ENCODE data around the gene CYTH4. TPM values are rescaled to one million over a fixed set of nuclear protein-coding genes. Genes with fewer than 3 reads are reported as not detected.

The CYTH4 gene
- total and polyA plus RNA-seq, 2 of the 13 experiments (the other 11 are each of a cell fraction or from before 2014, with no cell fraction given), result not detected

DNA sequence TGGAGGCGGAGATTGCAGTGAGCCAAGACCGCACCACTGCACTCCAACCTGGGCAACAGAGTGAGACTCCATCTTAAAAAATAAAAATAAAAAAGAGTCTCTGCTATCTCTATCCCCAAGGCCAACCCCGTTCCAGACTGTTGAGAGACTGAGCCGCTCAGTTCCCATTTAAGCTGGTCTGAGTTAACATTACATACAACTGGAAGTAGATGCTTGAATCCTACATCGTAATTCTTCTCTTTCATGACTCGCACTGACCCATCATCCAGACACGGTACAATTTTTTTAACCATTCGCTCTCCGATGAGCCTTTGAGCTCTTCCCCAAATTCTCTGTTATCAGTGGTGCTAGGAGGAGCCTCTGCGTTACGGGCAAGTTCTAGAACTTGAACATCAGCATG, 4.9 kb upstream of the CYTH4 start:
- Histone ChIP-seq H3K27me3 (ENCODE audit: control insufficient read depth in 1 of 2, insufficient read depth in 2 of 2, low read length in 2 of 2) (peaks cover 4 to 38% of the 10 kb centered on the region in 2 experiments; a peak in 3 of 5 replicates), H3K36me3 (replicated peaks in 1 of 2; ENCODE audit: control insufficient read depth in 1 of 2, insufficient read depth in 2 of 2, low read length in 2 of 2) (no peaks in the 10 kb centered on the region), H3K4me2 (ENCODE audit: low read depth, low read length) (no peak overlapping the region), H3K4me1 (ENCODE audit: insufficient read depth, low read length) (no peaks in the 10 kb centered on the region; the same call in 1 of the 2 replicates), H3K4me3 (replicated peaks in 1 of 3; ENCODE audit: insufficient read depth in 1 of 3, low read depth in 2 of 3, low read length in 3 of 3) (no peak overlapping the region), H3K9me3 (ENCODE audit: low read length) (no peaks in the 10 kb centered on the region), H4K20me1 (ENCODE audit: insufficient read depth, low read length) (no peaks in the 10 kb centered on the region), H3K79me2 (ENCODE audit: insufficient read depth, low read length) (no peaks in the 10 kb centered on the region), H3K27ac (ENCODE audit: extremely low read length, insufficient read depth, low read length) (no peak overlapping the region), H2AFZ (ENCODE audit: low read length) (no peak overlapping the region), H3K9ac (ENCODE audit: insufficient read depth, low read depth, low read length) (no peak overlapping the region)
- no peak for ATAC-seq
- no peak for DNase-seq (ENCODE audit: low spot score)
- in situ Hi-C loops (cut with HindIII; ENCODE audit: extremely low pct_ligation_motif_present, low pct_unique_long_range_greater_than_20kb), result no loop called here
- 52% methylated on average over 11 of the region's 11 CpGs for WGBS (ENCODE audit: low lambda C conversion rate)
- no peak for FAIRE-seq
- no TSS peak for BruUV-seq (replicated peaks)
- ChIA-PET CTCF (ENCODE audit: low intra/inter-chr PET ratio, low total read pairs) (no interaction called here), POLR2A (no interaction called here)
- intact Hi-C loops (cut with micrococcal nuclease; ENCODE audit: unreplicated experiment), result no loop called here
- no peak for TF ChIP-seq ZNF703 (CRISPR knock-in tag; IDR thresholded peaks at IDR 0.05; ENCODE audit: borderline replicate concordance)
- no peak for TF ChIP-seq SYNCRIP (IDR thresholded peaks at IDR 0.05; ENCODE audit: insufficient read depth, low read depth, low read length)
- no peak for TF ChIP-seq DNMT1 (CRISPR knock-in tag; IDR thresholded peaks at IDR 0.05)
- TF ChIP-seq, protein P1, sequence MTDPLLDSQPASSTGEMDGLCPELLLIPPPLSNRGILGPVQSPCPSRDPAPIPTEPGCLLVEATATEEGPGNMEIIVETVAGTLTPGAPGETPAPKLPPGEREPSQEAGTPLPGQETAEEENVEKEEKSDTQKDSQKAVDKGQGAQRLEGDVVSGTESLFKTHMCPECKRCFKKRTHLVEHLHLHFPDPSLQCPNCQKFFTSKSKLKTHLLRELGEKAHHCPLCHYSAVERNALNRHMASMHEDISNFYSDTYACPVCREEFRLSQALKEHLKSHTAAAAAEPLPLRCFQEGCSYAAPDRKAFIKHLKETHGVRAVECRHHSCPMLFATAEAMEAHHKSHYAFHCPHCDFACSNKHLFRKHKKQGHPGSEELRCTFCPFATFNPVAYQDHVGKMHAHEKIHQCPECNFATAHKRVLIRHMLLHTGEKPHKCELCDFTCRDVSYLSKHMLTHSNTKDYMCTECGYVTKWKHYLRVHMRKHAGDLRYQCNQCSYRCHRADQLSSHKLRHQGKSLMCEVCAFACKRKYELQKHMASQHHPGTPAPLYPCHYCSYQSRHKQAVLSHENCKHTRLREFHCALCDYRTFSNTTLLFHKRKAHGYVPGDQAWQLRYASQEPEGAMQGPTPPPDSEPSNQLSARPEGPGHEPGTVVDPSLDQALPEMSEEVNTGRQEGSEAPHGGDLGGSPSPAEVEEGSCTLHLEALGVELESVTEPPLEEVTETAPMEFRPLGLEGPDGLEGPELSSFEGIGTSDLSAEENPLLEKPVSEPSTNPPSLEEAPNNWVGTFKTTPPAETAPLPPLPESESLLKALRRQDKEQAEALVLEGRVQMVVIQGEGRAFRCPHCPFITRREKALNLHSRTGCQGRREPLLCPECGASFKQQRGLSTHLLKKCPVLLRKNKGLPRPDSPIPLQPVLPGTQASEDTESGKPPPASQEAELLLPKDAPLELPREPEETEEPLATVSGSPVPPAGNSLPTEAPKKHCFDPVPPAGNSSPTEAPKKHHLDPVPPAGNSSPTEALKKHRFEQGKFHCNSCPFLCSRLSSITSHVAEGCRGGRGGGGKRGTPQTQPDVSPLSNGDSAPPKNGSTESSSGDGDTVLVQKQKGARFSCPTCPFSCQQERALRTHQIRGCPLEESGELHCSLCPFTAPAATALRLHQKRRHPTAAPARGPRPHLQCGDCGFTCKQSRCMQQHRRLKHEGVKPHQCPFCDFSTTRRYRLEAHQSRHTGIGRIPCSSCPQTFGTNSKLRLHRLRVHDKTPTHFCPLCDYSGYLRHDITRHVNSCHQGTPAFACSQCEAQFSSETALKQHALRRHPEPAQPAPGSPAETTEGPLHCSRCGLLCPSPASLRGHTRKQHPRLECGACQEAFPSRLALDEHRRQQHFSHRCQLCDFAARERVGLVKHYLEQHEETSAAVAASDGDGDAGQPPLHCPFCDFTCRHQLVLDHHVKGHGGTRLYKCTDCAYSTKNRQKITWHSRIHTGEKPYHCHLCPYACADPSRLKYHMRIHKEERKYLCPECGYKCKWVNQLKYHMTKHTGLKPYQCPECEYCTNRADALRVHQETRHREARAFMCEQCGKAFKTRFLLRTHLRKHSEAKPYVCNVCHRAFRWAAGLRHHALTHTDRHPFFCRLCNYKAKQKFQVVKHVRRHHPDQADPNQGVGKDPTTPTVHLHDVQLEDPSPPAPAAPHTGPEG (CRISPR knock-in tag; IDR thresholded peaks at IDR 0.05), result no peak
- TF ChIP-seq ZNF598 (CRISPR knock-in tag; IDR thresholded peaks at IDR 0.05; ENCODE audit: borderline replicate concordance), result no peak
